Motor neuron (in vitro differentiated cells): ENCODE measurements around the gene UBE2C. TPM values are rescaled to one million over a fixed set of nuclear protein-coding genes. Genes with fewer than 3 reads are reported as not detected.
A peak's percentile ranks its signal among the peaks of the same experiment; 100 is the strongest.

ENCODE experiments used
- ATAC-seq, 8 experiments: fragments of 200-7000 bp; cut with Tn5 transposase; replicated peaks in 6 of 8; 2 replicates each; pipeline ENCODE4 v1.8.0; 2021; ENCODE audit warnings: mild to moderate bottlenecking in 8 of 8, moderate library complexity in 8 of 8
- H3K27ac ChIP-seq, 2 donors: fragments of 250-450 bp; sonication (Bioruptor Pico); 2 replicates each; pipeline ENCODE4 v1.9.0; 2021; ENCODE audit warnings: antibody characterized with exemption in 2 of 2, mild to moderate bottlenecking in 2 of 2, moderate library complexity in 1 of 2
- H3K4me1 ChIP-seq, 2 donors: fragments of 250-450 bp; sonication (Bioruptor Pico); replicated peaks in 1 of 2; 2 replicates each; pipeline ENCODE4 v1.6.1; 2021; ENCODE audit warnings: antibody characterized with exemption in 2 of 2, mild to moderate bottlenecking in 2 of 2, moderate library complexity in 1 of 2
- H3K4me3 ChIP-seq, 5 donors: fragments of 250-450 bp; sonication (Bioruptor Pico); 2 replicates each; pipeline ENCODE4 v1.9.0; 2021; ENCODE audit warnings: antibody characterized with exemption in 5 of 5, mild to moderate bottlenecking in 5 of 5, moderate library complexity in 4 of 5
- WGBS, 10 experiments: fragments of 450-650 bp; shearing (Covaris generic); methylation state at CpG; one replicate each; pipeline ENCODE4 v1.0.0; 2022; 5-methylcytosine and 5-hydroxymethylcytosine counted together
- in situ Hi-C, 9 experiments: fragments of 400-800 bp; cut with MboI; loops; one replicate each; pipeline ENCODE4 v1.15.0; 2021; ENCODE audit warnings: low sequenced_read_pairs in 9 of 9, low pct_unique_long_range_greater_than_20kb in 2 of 9; ENCODE audit not compliant: unreplicated experiment in 9 of 9
- total RNA-seq, 8 experiments: library from RNA; unstranded; fragments of 300-600 nt; gene quantifications; 2 replicates each; pipeline versions ENCODE4 v1.2.3 to v1.2.4, GENCODE V29; 2022

UBE2C gene
- total RNA-seq, 8 experiments from 2014 or later = 0.87 to 230 (median 9.7) TPM

GRCh38 chr20:45842169-45842812 is 29.8 kb downstream of the UBE2C start:
- 74 to 100% (median 86%) methylated on average over 1 to 4 of the region's 5 CpGs; no CpG with 5 or more reads in 5 of the 10 experiments for WGBS, 10 experiments
- ATAC-seq = peak in 2 of 8 experiments; percentile 32 to 44
- in situ Hi-C loops = no loop called here
- Histone ChIP-seq H3K4me3 (no peak overlapping the region), H3K4me1 (no peaks in the 10 kb centered on the region), H3K27ac (no peak overlapping the region)

- in situ Hi-C loops = no loop called here
- WGBS, 10 experiments = 80 to 96% (median 92%) methylated on average over 2 to 13 of the region's 14 CpGs; no CpG with 5 or more reads in 5 of the 10 experiments
- H3K27ac ChIP-seq = no peak overlapping the region
- no peaks in the 10 kb centered on the region for H3K4me1 ChIP-seq
- H3K4me3 ChIP-seq = no peak overlapping the region
- ATAC-seq = peak in 1 of 8 experiments; percentile 27
Measured at GRCh38 chr20:45843506-45843905, 31.1 kb downstream of the UBE2C start.

DNA sequence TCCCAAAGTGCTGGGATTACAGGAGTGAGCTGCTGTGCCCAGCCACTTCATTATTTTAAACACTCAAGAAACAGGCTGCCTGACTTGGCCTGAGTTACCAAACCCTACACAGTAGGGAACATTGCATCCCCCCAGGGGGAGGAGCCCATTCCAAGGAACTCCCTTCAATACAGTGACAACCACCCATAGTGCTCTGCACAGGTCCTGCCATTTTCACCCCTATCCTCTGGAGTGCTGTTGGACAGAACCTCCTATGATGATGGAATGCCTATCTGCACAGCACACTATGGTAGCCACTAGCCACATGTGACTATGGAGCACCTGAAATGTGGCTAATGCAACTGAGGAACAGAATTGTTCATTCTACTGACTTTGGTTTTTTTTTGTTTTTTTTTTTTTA is 33.0 kb downstream of the UBE2C start:
- ATAC-seq = peak in 2 of 8 experiments; percentile 26 to 48
- Histone ChIP-seq H3K4me1 (no peaks in the 10 kb centered on the region), H3K4me3 (no peak overlapping the region), H3K27ac (no peak overlapping the region)
- in situ Hi-C loops = no loop called here

- in situ Hi-C loops = no loop called here
- no peaks in the 10 kb centered on the region for H3K4me1 ChIP-seq
- WGBS, 10 experiments = 67 to 100% (median 98%) methylated on average over 2 to 5 of the region's 8 CpGs; no CpG with 5 or more reads in 6 of the 10 experiments
- H3K4me3 ChIP-seq = no peak overlapping the region
- no peak for ATAC-seq
- no peak overlapping the region for H3K27ac ChIP-seq
Measured at GRCh38 chr20:45848421-45848820, 36.0 kb downstream of the UBE2C start.

DNA sequence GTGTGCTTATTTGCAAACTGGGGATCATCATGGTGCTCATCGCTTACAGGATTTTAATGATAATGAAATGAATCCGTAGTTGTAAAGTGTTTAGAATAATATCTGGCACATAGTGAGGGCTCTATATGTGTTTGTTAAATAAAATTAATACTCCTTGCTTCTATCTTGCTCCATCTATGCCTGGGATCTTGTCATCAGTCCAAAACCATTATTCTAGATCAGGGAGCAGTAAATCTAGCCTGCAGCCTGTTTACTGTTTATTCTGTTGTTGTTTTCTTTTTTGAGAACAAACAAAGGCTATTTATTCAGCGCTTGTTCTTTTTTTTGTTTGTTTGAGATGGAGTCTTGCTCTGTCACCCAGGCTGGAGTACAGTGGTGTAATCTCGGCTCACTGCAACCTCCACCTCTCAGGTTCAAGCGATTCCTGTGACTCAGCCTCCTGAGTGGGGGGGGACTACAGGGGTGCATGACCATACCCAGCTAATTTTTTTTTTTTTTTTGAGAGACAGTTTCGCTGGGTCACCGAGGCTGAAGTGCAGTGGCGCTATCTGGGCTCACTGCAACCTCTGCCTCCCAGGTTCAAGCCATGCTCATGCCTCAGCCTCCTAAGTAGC is 36.6 kb downstream of the UBE2C start:
- H3K4me1 ChIP-seq = no peaks in the 10 kb centered on the region
- no peak overlapping the region for H3K27ac ChIP-seq
- in situ Hi-C loops = no loop called here
- WGBS, 10 experiments = 70 to 100% (median 91%) methylated on average over 1 to 7 of the region's 8 CpGs; no CpG with 5 or more reads in 1 of the 10 experiments
- H3K4me3 ChIP-seq = no peak overlapping the region
- ATAC-seq = peak in 2 of 8 experiments; percentile 29 to 41

- H3K4me1 ChIP-seq = no peaks in the 10 kb centered on the region
- H3K4me3 ChIP-seq = no peak overlapping the region
- no peak for ATAC-seq
- WGBS, 10 experiments = 75 to 100% (median 100%) methylated on average over 1 to 2 of the region's 2 CpGs; no CpG with 5 or more reads in 4 of the 10 experiments
- in situ Hi-C loops = no loop called here
- H3K27ac ChIP-seq = no peak overlapping the region
Measured at GRCh38 chr20:45850238-45850637, 37.8 kb downstream of the UBE2C start.

GRCh38 chr20:45850926-45851325 is 38.5 kb downstream of the UBE2C start:
- WGBS, 10 experiments = 80 to 100% (median 100%) methylated on average over 1 of the region's 1 CpG; no CpG with 5 or more reads in 7 of the 10 experiments

GRCh38 chr20:45851501-45851900 is 39.1 kb downstream of the UBE2C start:
- Histone ChIP-seq H3K27ac (no peak overlapping the region), H3K4me1 (peaks cover 7 to 9% of the 10 kb centered on the region in 2 donors), H3K4me3 (no peak overlapping the region)
- in situ Hi-C loops = no loop called here
- ATAC-seq = no peak

More at GRCh38 chr20:45850926-45851325, 38.5 kb downstream of the UBE2C start:
- Histone ChIP-seq H3K4me3 (no peak overlapping the region), H3K27ac (no peak overlapping the region), H3K4me1 (peaks cover 3 to 4% of the 10 kb centered on the region in 2 donors)
- no peak for ATAC-seq
- in situ Hi-C loops = no loop called here

GRCh38 chr20:45852326-45852725 is 39.9 kb downstream of the UBE2C start:
- Histone ChIP-seq H3K4me3 (no peak overlapping the region), H3K4me1 (peaks cover 7 to 10% of the 10 kb centered on the region in 2 donors), H3K27ac (no peak overlapping the region)
- ATAC-seq = no peak
- WGBS, 10 experiments = 86 to 100% (median 98%) methylated on average over 1 to 6 of the region's 6 CpGs; no CpG with 5 or more reads in 4 of the 10 experiments
- in situ Hi-C loops = no loop called here

- in situ Hi-C loops = no loop called here
- H3K27ac ChIP-seq = no peak overlapping the region
- ATAC-seq = no peak
- no peak overlapping the region for H3K4me3 ChIP-seq
- H3K4me1 ChIP-seq = peaks cover 13 to 15% of the 10 kb centered on the region in 2 donors
- 20 to 89% (median 50%) methylated on average over 1 to 2 of the region's 2 CpGs; no CpG with 5 or more reads in 2 of the 10 experiments for WGBS, 10 experiments
Measured at GRCh38 chr20:45853484-45853883, 41.0 kb downstream of the UBE2C start.

- H3K4me3 ChIP-seq = peak within 1 kb of the TSS; percentile 75 to 86 (median 82)
- in situ Hi-C loops = no loop called here
- 0 to 4% (median 0%) methylated on average over 2 to 10 of the region's 36 CpGs; no CpG with 5 or more reads in 3 of the 10 experiments for WGBS, 10 experiments
- peak within 1 kb of the TSS; percentile 82 to 88 for H3K27ac ChIP-seq
- H3K4me1 ChIP-seq = peaks cover 16 to 26% of the 10 kb centered on the region in 2 donors
- peak; percentile 96 to 99 (median 98) for ATAC-seq
Measured at GRCh38 chr20:45857114-45857881, 44.9 kb downstream of the UBE2C start, which contains the start of the genes ACOT8 and ZSWIM3. TSS of gene ACOT8 (minus strand) at chr20:45857392. CDS start at chr20:45857315, 77 bp downstream. TSS of gene ZSWIM3 (plus strand) at chr20:45857614. CDS start at chr20:45857826, 212 bp downstream.

DNA sequence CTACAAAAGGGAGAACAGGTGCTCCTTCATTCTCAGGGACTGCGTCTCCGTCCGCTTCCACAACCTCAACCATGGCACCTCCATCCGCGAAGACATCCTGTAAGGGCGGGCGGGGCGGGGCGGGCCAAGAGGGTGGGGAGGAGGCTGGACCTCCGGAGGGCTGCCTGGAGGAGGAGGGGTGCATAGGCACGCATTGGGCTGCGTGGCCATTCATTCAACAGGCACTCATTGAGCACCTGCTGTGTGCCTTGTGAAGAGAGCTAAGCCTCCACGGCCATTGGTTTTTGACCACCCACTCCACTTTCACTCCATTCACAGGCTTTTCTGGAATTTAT is 45.4 kb downstream of the UBE2C start:
- peaks cover 16 to 26% of the 10 kb centered on the region in 2 donors for H3K4me1 ChIP-seq
- in situ Hi-C loops = no loop called here
- peak in 3 of 8 experiments; percentile 8 to 13 (median 9) for ATAC-seq
- H3K27ac ChIP-seq = peak overlapping the region; percentile 82 to 86
- peak overlapping the region; percentile 75 to 86 (median 82) for H3K4me3 ChIP-seq
- WGBS, 10 experiments = 20 to 43% methylated on average over 1 of the region's 13 CpGs; no CpG with 5 or more reads in 8 of the 10 experiments

- 89 to 100% (median 96%) methylated on average over 2 to 5 of the region's 5 CpGs; no CpG with 5 or more reads in 3 of the 10 experiments for WGBS, 10 experiments
- ATAC-seq = no peak
- H3K27ac ChIP-seq = no peak overlapping the region
- H3K4me1 ChIP-seq = peaks cover 16 to 26% of the 10 kb centered on the region in 2 donors
- H3K4me3 ChIP-seq = no peak overlapping the region
- in situ Hi-C loops = no loop called here
Measured at GRCh38 chr20:45859916-45860315, 47.5 kb downstream of the UBE2C start.
